NCI-H460 (cell line): ENCODE results near the gene ALS2. TPM values are rescaled to one million over a fixed set of nuclear protein-coding genes. Genes with fewer than 3 reads are reported as not detected.
"Not testable (repeated sequence)": the region's sequence is repeated elsewhere in the genome, so short reads cannot be mapped to it uniquely, and the experiment has no call there.

Experiments used
- DNase-seq: peaks from one replicate; pipeline ENCODE4 v3.0.0-alpha.2; 2016; ENCODE audit warnings: low read depth; ENCODE audit errors: extremely low read depth
- polyA plus RNA-seq: library from polyadenylated mRNA; depleted of rRNA; stranded (reverse); fragments of >200 nt; gene quantifications from 2 replicates; pipeline ENCODE4 v1.2.3, GENCODE V29; 2014; cell fraction: nucleus; rRNA removed
- total RNA-seq: library from RNA; depleted of rRNA; stranded (reverse); fragments of >200 nt; shearing (Covaris generic); gene quantifications from 2 replicates; pipeline ENCODE4 v1.2.3, GENCODE V29; 2014; rRNA removed

Gene ALS2
- total RNA-seq, result 28.0 and 31.7 TPM in 2 replicates
- 13.5 and 27.5 TPM in 2 replicates for polyA plus RNA-seq

- peak; percentile 99 for DNase-seq
Observed at GRCh38 chr2:201780674-201781493, at the start of gene ALS2. TSS of gene ALS2 (minus strand) at chr2:201780933. CDS start at chr2:201768885, 12,048 bp downstream.

- DNase-seq, result no peak
Observed at GRCh38 chr2:201828220-201828619, 47.5 kb upstream of the ALS2 start.

GRCh38 chr2:201827621-201828020 lies 46.9 kb upstream of the ALS2 start:
- DNase-seq, result no peak

GRCh38 chr2:201824212-201824611 lies 43.5 kb upstream of the ALS2 start:
- DNase-seq, result no peak

GRCh38 chr2:201821080-201821479 lies 40.3 kb upstream of the ALS2 start:
- no peak for DNase-seq

- no peak for DNase-seq
Observed at GRCh38 chr2:201820383-201821007, 39.8 kb upstream of the ALS2 start.

- DNase-seq, result no peak
Observed at GRCh38 chr2:201816657-201817575, 36.2 kb upstream of the ALS2 start.

- DNase-seq, result no peak
Observed at GRCh38 chr2:201813996-201814760, 33.4 kb upstream of the ALS2 start.

- not testable (repeated sequence) for DNase-seq
Observed at GRCh38 chr2:201810604-201811003, 29.9 kb upstream of the ALS2 start.

- DNase-seq, result no peak
Observed at GRCh38 chr2:201809633-201810032, 28.9 kb upstream of the ALS2 start.

- DNase-seq, result no peak
Observed at GRCh38 chr2:201808027-201808426, 27.3 kb upstream of the ALS2 start.

- no peak for DNase-seq
Observed at GRCh38 chr2:201807452-201807999, 26.8 kb upstream of the ALS2 start.

- DNase-seq, result no peak
Observed at GRCh38 chr2:201806442-201807170, 25.9 kb upstream of the ALS2 start, which contains the start of gene CDK15. TSS of gene CDK15 (plus strand) at chr2:201806537. CDS start at chr2:201806665, 128 bp downstream.

- not testable (repeated sequence) for DNase-seq
Observed at GRCh38 chr2:201798914-201799285, 18.2 kb upstream of the ALS2 start.

- peak; percentile 61 for DNase-seq
Observed at GRCh38 chr2:201798252-201798913, 17.6 kb upstream of the ALS2 start.

- DNase-seq, result no peak
Observed at GRCh38 chr2:201797175-201797840, 16.6 kb upstream of the ALS2 start.

GRCh38 chr2:201796478-201796865 lies 15.7 kb upstream of the ALS2 start:
- DNase-seq, result no peak
